GM10266 (cell line): Measurements from ENCODE around the gene BLOC1S1.

Experiments
- DNase-seq: peaks from one replicate; pipeline ENCODE4 v3.0.0; 2012; ENCODE audit errors: extremely low spot score
- CTCF ChIP-seq: IDR thresholded peaks from 2 replicates; pipeline ENCODE4 v1.5.1; 2012; ENCODE audit warnings: mild to moderate bottlenecking, low read depth; ENCODE audit not compliant: control insufficient read depth, insufficient read depth; ENCODE audit errors: missing control alignments

Gene BLOC1S1

DNA sequence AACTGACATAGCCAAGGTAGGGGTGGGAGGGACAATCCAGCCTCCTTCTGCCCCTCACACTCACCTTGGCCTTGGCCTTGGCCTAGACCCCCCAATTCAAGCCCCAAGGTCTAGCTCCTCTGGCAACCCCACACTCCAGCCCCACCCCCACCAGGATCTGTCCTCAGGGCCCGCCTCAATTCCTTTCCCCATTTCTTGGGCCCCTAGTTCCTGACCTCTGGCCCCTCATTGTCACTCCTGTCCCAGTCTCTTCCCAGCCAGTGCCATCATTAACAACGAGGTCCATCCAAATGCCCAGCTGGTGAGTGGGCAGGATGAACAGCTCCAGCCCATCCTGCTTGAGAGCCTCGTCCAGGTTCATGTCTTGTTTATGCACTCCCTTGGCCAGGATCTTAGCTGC, 20.2 kb downstream of the BLOC1S1 start:
- no peak for TF ChIP-seq CTCF
- no peak for DNase-seq

DNA sequence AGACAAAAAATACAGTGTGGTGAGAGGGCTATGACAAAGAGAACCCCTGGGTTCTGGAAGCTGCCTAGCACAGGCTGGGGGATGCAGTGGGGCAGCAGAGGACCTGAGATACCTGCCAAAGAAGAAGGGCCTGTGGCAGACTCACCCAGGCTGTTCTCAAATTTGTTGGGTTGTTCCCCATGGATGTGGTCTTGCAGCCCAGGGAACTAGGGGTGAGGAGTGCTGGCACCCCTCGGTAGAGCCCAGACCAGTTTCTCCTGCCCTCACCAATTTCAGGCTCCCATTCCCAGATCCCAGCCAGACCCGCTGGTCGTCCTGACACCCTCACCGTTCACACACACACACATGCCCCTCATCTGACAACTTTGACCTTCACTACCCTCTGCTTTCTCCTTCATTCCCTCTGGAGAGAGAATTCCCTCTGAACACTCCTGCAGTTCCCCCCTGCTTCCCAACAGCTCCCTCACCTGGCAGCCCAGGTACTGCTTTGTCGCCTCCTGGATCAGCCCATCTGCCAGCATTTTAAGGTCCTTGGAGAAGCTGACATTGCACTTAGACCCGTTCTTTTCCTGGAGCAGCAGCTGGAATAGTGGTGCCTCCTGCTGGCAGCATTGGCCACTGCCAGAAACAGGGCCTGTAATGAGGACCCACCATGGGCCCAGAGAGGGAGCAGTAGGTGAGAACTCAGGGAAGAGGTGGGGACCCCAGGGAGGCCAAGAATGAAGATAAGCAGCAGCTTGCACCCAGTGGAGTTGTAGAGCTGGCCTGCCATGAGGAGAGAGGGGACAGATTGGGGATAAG, 21.1 kb downstream of the BLOC1S1 start:
- DNase-seq: peak; percentile 63
- peak; percentile 91 for TF ChIP-seq CTCF

GRCh38 chr12:55737581-55738122, 21.8 kb downstream of the BLOC1S1 start:
- no peak for DNase-seq
- TF ChIP-seq CTCF: no peak

GRCh38 chr12:55738123-55739024, 22.5 kb downstream of the BLOC1S1 start:
- TF ChIP-seq CTCF: peak; percentile 78
- DNase-seq: peak; percentile 84

- no peak for TF ChIP-seq CTCF
- DNase-seq: no peak
Measured at GRCh38 chr12:55739025-55739378, 23.2 kb downstream of the BLOC1S1 start.

DNA sequence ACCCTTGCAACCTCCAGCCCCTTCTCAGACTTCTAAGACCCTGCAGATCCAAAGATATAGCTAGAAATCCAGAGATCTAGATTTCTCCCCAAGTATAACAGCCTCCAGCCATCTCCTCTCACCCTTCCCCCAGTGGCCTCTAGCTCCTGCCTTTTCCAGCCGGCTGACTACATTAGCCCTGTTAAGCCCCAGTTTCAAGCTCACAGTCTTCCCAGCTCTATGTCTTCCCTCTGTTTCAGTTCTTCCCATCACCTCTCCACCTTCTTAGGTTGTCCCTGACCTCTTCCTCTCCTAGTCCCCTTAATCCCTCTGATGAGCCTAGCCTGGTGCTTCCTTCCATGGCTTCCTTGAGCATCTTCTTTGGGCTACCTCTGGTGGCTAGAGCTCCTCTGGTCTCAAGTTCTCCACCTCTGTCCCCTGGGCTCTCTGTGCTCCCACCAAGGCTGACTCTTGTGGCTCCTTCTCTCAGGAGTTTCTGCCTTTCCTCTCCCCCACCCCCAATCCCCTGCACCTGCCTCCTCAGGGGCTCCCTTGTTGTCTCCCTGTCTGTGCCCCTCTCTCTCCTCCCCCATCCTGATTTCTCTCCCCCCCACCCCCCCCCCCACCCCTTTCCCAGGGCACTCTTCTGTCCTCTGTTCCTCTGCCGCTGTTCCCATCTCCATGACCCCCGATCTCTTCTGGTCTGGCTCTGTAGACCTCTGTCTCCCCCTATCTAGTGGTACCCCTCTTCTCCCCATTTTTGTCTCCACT, 26.3 kb downstream of the BLOC1S1 start:
- DNase-seq: no peak
- TF ChIP-seq CTCF: no peak
